Right hindlimb (tissue), 1 donor: ENCODE data around the gene KRTAP4-9.
"Not testable (repeated sequence)": the region's sequence is repeated elsewhere in the genome, so short reads cannot be mapped to it uniquely, and the experiment has no call there.

Experiments used
- DNase-seq: peaks from one replicate; pipeline ENCODE4 v3.0.0-alpha.2; 2018

The KRTAP4-9 gene

GRCh38 chr17:41105347-41105746, at the start of gene KRTAP4-9:
Gene KRTAP4-9, plus strand, starts transcription at chr17:41105389. Its CDS starts 0 bp downstream, at chr17:41105389.
- not testable (repeated sequence) for DNase-seq

- DNase-seq: no peak
Measured at GRCh38 chr17:41057547-41057946, 47.6 kb upstream of the KRTAP4-9 start.

GRCh38 chr17:41058741-41059140, 46.4 kb upstream of the KRTAP4-9 start:
- DNase-seq: no peak

GRCh38 chr17:41059276-41060051, 45.7 kb upstream of the KRTAP4-9 start:
- not testable (repeated sequence) for DNase-seq

GRCh38 chr17:41060052-41060604, 45.1 kb upstream of the KRTAP4-9 start, which contains the start of gene KRTAP2-3:
Gene KRTAP2-3, minus strand, starts transcription at chr17:41060114. Its CDS starts 64 bp downstream, at chr17:41060050.
- DNase-seq: no peak

GRCh38 chr17:41061964-41062363, 43.2 kb upstream of the KRTAP4-9 start:
- DNase-seq: no peak

- DNase-seq: no peak
Measured at GRCh38 chr17:41063449-41063848, 41.7 kb upstream of the KRTAP4-9 start.

GRCh38 chr17:41064301-41064700, 40.9 kb upstream of the KRTAP4-9 start:
- no peak for DNase-seq

GRCh38 chr17:41065016-41065689, 40.0 kb upstream of the KRTAP4-9 start:
- not testable (repeated sequence) for DNase-seq

- DNase-seq: no peak
Measured at GRCh38 chr17:41065829-41066624, 39.2 kb upstream of the KRTAP4-9 start, which contains the start of gene KRTAP2-4. Gene KRTAP2-4, minus strand, starts transcription at chr17:41065879. Its CDS starts 34 bp downstream, at chr17:41065845.

- no peak for DNase-seq
Measured at GRCh38 chr17:41067281-41067680, 37.9 kb upstream of the KRTAP4-9 start.

GRCh38 chr17:41069031-41069430, 36.2 kb upstream of the KRTAP4-9 start:
- no peak for DNase-seq

- DNase-seq: peak; percentile 38
Measured at GRCh38 chr17:41071606-41072360, 33.4 kb upstream of the KRTAP4-9 start.

GRCh38 chr17:41073676-41074075, 31.5 kb upstream of the KRTAP4-9 start:
- DNase-seq: no peak

- DNase-seq: no peak
Measured at GRCh38 chr17:41076788-41077187, 28.4 kb upstream of the KRTAP4-9 start.

- no peak for DNase-seq
Measured at GRCh38 chr17:41082626-41083025, 22.6 kb upstream of the KRTAP4-9 start.

GRCh38 chr17:41083427-41083826, 21.8 kb upstream of the KRTAP4-9 start:
- not testable (repeated sequence) for DNase-seq

- DNase-seq: not testable (repeated sequence)
Measured at GRCh38 chr17:41084100-41084856, 20.9 kb upstream of the KRTAP4-9 start, which contains the start of gene KRTAP4-7. Gene KRTAP4-7, plus strand, starts transcription at chr17:41084150. Its CDS starts 57 bp downstream, at chr17:41084207.

- DNase-seq: not testable (repeated sequence)
Measured at GRCh38 chr17:41088760-41089352, 16.3 kb upstream of the KRTAP4-9 start.

- no peak for DNase-seq
Measured at GRCh38 chr17:41096055-41096454, 9.1 kb upstream of the KRTAP4-9 start.

- no peak for DNase-seq
Measured at GRCh38 chr17:41098042-41098441, 7.1 kb upstream of the KRTAP4-9 start, which contains the start of gene KRTAP4-8. Gene KRTAP4-8, minus strand, starts transcription at chr17:41098142. Its CDS starts 58 bp downstream, at chr17:41098084.
